Sigmoid colon (tissue), 4 donors: Measurements from ENCODE around the gene CCDC18.

Experiments used
- CTCF ChIP-seq, 4 experiments: fragments of 450-650 bp in 3 of 4; fragments of 200-600 bp in 1 of 4; IDR thresholded peaks; one replicate each; pipeline ENCODE4 v1.5.1; 2016 to 2019; ENCODE audit warnings: antibody characterized with exemption in 4 of 4, mild to moderate bottlenecking in 3 of 4, moderate library complexity in 2 of 4
- EP300 ChIP-seq, 4 donors: sonication (generic); formaldehyde crosslinking; IDR thresholded peaks; one replicate each; pipeline ENCODE4 v1.6.1; 2017; ENCODE audit warnings: antibody characterized with exemption in 4 of 4
- POLR2A ChIP-seq, 2 donors: fragments of 450-650 bp; IDR thresholded peaks; one replicate each; pipeline ENCODE4 v1.6.1; 2016; ENCODE audit warnings: antibody characterized with exemption in 2 of 2, mild to moderate bottlenecking in 2 of 2, moderate library complexity in 2 of 2

- no peak for TF ChIP-seq CTCF (IDR thresholded peaks at IDR 0.05)
- TF ChIP-seq EP300 (IDR thresholded peaks at IDR 0.05): no peak
- no peak for TF ChIP-seq POLR2A (IDR thresholded peaks at IDR 0.05)
These were observed 54.7 kb downstream of the CCDC18 start for GRCh38 chr1:93235261-93235660.
